HFFc6 (cell line): ENCODE data around the gene APEH. TPM values are rescaled to one million over a fixed set of nuclear protein-coding genes. Genes with fewer than 3 reads are reported as not detected.

ENCODE experiments used
- DNase-seq: peaks from one replicate; pipeline ENCODE4 v3.0.0-alpha.2; 2018
- H3K27ac Mint-ChIP-seq: 2 replicates; pipeline ENCODE4 v1.8.0; 2020; ENCODE audit warnings: mild to moderate bottlenecking, mixed read lengths
- H3K27me3 Mint-ChIP-seq: 2 replicates; pipeline ENCODE4 v1.8.0; 2021; ENCODE audit warnings: mild to moderate bottlenecking, moderate library complexity, mixed read lengths; ENCODE audit not compliant: insufficient read depth
- H3K36me3 Mint-ChIP-seq: 2 replicates; pipeline ENCODE4 v1.8.0; 2021; ENCODE audit warnings: low read depth, mixed read lengths
- H3K4me1 Mint-ChIP-seq: 2 replicates; pipeline ENCODE4 v1.8.0; 2020; ENCODE audit warnings: low read depth, mixed read lengths
- H3K4me3 Mint-ChIP-seq: 2 replicates; pipeline ENCODE4 v1.8.0; 2020; ENCODE audit warnings: mild to moderate bottlenecking, moderate library complexity, mixed read lengths
- H3K9me3 Mint-ChIP-seq: 2 replicates; pipeline ENCODE4 v1.8.0; 2020; ENCODE audit warnings: mild to moderate bottlenecking, mixed read lengths
- total RNA-seq, 6 experiments: library from RNA; stranded (reverse); fragmentation: NEBNext Ultra II Directional; extraction: Animal tissue kit (Norgen Biotek cat#: 25700); gene quantifications; 2 replicates in 1 of 6; 3 replicates in 5 of 6; pipeline ENCODE4 v1.2.3, GENCODE V29; 2021
- TF ChIP-seq, protein P1 (sequence below): fragments of 200-600 bp; sonication (generic); IDR thresholded peaks from 2 replicates; pipeline ENCODE4 v1.5.0; 2021; ENCODE audit warnings: antibody characterized with exemption, mild to moderate bottlenecking

The APEH gene
- total RNA-seq, 6 experiments from 2014 or later, result 98.5 to 126 (median 112) TPM

DNA sequence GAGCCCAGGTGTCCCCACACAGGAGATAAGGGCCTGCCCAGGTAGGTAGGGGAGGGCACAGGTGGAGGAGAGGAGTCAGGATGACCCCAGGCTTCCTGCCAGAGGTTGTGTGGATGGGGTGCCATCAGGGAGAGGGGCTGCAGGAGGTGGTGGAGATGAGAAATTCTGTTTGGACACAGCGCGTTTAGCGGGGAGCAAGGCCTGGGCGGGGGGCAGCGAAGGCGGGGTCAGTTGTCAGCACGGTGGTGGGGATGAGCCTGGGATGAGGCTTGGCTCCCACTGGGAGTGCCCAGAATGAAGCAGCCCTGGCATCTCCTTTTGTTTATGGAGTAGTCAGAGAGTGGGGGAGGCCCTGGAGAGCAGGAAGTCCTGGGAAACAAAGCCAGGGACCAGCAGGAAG lies 29.8 kb downstream of the APEH start:
- Mint-ChIP-seq H3K4me1 (peaks cover 12% of the 10 kb centered on the region), H3K4me3 (no peak overlapping the region), H3K36me3 (no peaks in the 10 kb centered on the region), H3K27ac (no peak overlapping the region), H3K9me3 (no peaks in the 10 kb centered on the region), H3K27me3 (peaks cover 1% of the 10 kb centered on the region)
- DNase-seq, result no peak
- TF ChIP-seq, protein P1, sequence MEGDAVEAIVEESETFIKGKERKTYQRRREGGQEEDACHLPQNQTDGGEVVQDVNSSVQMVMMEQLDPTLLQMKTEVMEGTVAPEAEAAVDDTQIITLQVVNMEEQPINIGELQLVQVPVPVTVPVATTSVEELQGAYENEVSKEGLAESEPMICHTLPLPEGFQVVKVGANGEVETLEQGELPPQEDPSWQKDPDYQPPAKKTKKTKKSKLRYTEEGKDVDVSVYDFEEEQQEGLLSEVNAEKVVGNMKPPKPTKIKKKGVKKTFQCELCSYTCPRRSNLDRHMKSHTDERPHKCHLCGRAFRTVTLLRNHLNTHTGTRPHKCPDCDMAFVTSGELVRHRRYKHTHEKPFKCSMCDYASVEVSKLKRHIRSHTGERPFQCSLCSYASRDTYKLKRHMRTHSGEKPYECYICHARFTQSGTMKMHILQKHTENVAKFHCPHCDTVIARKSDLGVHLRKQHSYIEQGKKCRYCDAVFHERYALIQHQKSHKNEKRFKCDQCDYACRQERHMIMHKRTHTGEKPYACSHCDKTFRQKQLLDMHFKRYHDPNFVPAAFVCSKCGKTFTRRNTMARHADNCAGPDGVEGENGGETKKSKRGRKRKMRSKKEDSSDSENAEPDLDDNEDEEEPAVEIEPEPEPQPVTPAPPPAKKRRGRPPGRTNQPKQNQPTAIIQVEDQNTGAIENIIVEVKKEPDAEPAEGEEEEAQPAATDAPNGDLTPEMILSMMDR, result no peak

DNA sequence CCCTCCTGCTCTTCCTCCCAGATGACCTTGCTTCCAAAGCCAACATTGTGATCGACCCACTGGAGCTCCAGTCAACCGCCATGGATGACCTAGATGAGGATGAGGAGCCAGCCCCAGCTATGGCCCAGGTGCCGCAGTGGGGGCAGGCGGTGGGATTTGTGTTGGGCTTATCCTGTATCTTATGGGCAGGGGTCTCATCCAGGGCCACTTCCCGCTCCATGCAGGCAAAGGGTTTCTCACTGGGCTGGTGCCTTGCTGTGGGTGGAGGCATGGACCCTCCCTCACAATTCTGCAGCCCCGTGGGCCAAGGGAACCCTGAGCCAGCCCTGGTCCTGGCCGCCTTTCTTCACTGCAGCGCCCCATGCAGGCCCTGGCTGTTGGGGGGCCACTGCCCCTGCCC lies 30.5 kb downstream of the APEH start:
- Mint-ChIP-seq H3K27me3 (peaks cover 1% of the 10 kb centered on the region), H3K27ac (no peak overlapping the region), H3K4me1 (peaks cover 12% of the 10 kb centered on the region), H3K36me3 (no peaks in the 10 kb centered on the region), H3K9me3 (no peaks in the 10 kb centered on the region), H3K4me3 (no peak overlapping the region)
- DNase-seq, result no peak
- TF ChIP-seq, protein P1, result no peak

- H3K4me3 Mint-ChIP-seq, result no peak overlapping the region
- no peak overlapping the region for H3K27ac Mint-ChIP-seq
- DNase-seq, result no peak
- no peaks in the 10 kb centered on the region for H3K36me3 Mint-ChIP-seq
- H3K27me3 Mint-ChIP-seq, result peaks cover 1% of the 10 kb centered on the region
- no peaks in the 10 kb centered on the region for H3K9me3 Mint-ChIP-seq
- TF ChIP-seq, protein P1, result no peak
- H3K4me1 Mint-ChIP-seq, result peaks cover 12% of the 10 kb centered on the region
Observed at GRCh38 chr3:49705390-49705960, 31.3 kb downstream of the APEH start.

DNA sequence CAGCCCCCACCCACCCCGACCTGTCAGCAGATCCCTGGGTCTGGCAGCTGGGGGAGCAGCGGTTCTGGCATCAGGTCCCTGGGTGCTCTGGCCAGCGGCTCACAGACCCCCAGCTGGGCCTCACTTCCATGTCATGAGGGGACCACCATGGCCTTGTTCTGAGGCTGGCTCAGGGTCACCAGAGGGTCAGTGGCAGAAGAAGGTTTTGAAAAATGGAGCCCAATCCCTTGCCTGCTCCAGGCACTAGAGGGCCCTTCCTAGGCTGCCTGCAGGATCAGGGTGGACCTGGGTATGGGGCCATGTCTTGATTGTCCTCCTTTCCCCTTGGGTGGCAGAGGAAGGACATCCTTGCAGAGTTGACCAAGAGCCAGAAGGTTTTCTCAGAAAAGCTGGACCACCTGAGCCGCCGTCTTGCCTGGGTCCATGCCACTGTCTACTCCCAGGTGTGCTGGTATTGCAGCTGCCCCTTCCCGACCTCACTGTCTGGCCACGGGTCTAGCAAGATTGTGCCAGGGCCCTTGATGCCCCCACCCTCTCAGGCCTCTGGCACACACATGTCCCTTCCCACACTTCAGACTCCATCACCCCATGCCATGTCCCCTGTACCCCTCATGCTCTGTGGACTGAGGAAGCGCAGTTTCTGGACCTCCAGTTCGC lies 32.4 kb downstream of the APEH start:
- no peaks in the 10 kb centered on the region for H3K9me3 Mint-ChIP-seq
- peaks cover 12% of the 10 kb centered on the region for H3K4me1 Mint-ChIP-seq
- TF ChIP-seq, protein P1, result no peak
- no peaks in the 10 kb centered on the region for H3K36me3 Mint-ChIP-seq
- H3K27me3 Mint-ChIP-seq, result peaks cover 1% of the 10 kb centered on the region
- H3K27ac Mint-ChIP-seq, result no peak overlapping the region
- H3K4me3 Mint-ChIP-seq, result no peak overlapping the region
- DNase-seq, result no peak

GRCh38 chr3:49707113-49707480 lies 32.9 kb downstream of the APEH start:
- TF ChIP-seq, protein P1, result no peak
- H3K27me3 Mint-ChIP-seq, result peaks cover 1% of the 10 kb centered on the region
- peak; percentile 47 for DNase-seq
- H3K4me3 Mint-ChIP-seq, result no peak overlapping the region
- no peak overlapping the region for H3K27ac Mint-ChIP-seq
- no peaks in the 10 kb centered on the region for H3K36me3 Mint-ChIP-seq
- H3K4me1 Mint-ChIP-seq, result peaks cover 12% of the 10 kb centered on the region
- H3K9me3 Mint-ChIP-seq, result no peaks in the 10 kb centered on the region
